GM18519 (cell line): ENCODE results near the gene ZNF516.
A peak's percentile ranks its signal among the peaks of the same experiment; 100 is the strongest.
"Not testable (repeated sequence)": the region's sequence is repeated elsewhere in the genome, so short reads cannot be mapped to it uniquely, and the experiment has no call there.

Source experiments
- ATAC-seq: cut with Tn5 transposase; IDR thresholded peaks from one replicate; pipeline ENCODE4 v1.9.1; 2021; ENCODE audit warnings: mild to moderate bottlenecking, moderate library complexity; ENCODE audit not compliant: unreplicated experiment, low FRiP score

ZNF516 gene

GRCh38 chr18:76495006-76495370 is at the start of gene ZNF516:
ZNF516 (minus strand) TSS chr18:76495242; CDS start chr18:76443054, 52,188 bp downstream.
- ATAC-seq: no peak

DNA sequence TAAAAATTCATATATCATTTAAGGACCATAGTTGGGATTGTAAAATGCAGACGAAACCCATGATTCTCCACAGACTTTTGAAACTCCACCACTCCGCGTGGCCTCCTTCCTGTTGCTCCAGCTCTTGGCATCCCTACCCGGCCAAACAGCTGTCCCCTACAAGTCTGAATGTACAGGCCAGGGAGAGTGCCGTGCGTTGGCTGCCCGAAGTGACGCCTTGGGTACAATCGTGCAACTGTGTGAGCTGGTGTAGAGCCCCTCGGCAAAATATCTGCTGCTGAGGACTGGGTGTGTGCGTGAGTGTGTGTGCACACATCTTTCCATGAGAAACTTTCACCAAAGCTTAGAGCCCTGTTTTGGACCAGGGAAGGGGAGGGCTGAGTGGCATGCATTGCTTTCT is 43.8 kb upstream of the ZNF516 start:
- no peak for ATAC-seq

DNA sequence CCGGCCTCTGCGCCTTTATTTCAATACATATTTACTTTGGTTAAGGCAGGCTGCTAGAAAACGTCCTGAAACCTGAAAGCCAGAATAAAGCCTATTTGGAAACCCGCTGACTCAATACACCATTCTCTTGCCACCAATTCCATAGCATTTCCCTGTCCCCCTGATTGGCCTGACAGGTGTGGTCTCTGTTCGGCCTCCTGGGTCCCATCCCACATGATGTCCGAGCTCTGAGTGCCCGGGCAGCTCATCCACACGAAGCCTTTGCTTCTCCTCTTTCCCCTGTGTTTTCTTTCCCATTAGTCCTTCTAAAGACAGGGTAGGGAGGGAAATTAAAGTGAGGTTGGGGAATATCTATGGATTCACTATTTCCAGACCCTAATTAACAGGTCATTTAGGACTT is 42.6 kb upstream of the ZNF516 start:
- no peak for ATAC-seq

GRCh38 chr18:76536593-76536992 is 41.6 kb upstream of the ZNF516 start:
- not testable (repeated sequence) for ATAC-seq

DNA sequence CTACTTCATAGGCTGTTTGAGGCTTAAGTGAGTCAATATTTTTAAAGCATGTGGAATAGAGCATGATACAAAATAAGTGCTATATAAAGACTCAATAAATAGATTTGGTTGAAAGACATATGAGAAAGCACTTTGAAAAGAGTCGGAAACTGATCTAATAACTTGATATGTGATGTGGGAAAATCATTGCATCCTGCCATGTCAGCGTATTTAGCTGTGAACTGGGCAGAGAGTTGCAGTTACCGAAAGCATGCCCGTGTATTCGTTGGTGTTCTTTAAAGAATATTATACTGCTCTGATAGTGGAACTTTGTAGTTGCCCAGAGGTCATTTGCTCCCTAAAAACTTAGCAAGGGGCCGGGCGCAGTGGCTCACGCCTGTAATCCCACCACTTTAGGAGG is 37.8 kb upstream of the ZNF516 start:
- no peak for ATAC-seq

GRCh38 chr18:76530846-76531245 is 35.8 kb upstream of the ZNF516 start:
- ATAC-seq: no peak

DNA sequence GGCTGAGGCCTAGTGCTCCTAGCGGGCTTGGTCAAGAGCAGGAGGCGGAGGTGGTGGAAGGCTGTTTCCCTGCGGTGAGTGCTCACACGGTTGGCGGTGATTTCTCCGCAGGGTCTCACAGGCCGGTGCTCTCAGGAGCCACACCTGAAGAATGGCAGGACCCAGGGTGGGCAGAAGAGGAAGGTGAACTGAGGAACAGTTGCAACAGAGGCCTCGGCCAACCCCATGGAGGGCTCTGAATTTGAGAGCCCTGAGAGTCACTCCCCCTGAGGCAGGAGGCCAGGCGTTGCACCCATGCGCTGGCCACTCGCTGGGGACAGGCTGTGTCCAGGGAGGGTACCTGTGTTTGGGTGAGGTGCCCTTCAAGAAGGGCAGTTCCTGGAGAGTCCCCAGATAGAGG is 35.3 kb upstream of the ZNF516 start:
- no peak for ATAC-seq

DNA sequence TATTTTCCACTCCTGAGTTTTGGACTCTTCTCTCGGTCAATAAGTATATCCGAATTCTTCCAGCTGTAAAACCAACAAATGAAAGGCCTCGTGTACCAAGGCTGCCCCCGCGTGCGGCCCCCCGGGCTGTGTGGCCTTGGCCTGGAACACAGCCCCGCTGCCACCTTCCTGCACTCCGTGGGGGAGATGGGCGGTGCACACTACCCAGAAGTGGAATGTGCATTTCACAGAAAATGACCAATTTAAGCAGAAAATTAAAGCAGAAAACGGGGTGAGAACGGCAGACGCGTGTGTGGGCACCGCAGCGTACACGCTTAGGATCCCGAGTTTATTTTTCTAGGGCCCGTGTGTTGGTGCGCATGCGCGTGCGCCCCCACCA is 34.4 kb upstream of the ZNF516 start:
- ATAC-seq: no peak

DNA sequence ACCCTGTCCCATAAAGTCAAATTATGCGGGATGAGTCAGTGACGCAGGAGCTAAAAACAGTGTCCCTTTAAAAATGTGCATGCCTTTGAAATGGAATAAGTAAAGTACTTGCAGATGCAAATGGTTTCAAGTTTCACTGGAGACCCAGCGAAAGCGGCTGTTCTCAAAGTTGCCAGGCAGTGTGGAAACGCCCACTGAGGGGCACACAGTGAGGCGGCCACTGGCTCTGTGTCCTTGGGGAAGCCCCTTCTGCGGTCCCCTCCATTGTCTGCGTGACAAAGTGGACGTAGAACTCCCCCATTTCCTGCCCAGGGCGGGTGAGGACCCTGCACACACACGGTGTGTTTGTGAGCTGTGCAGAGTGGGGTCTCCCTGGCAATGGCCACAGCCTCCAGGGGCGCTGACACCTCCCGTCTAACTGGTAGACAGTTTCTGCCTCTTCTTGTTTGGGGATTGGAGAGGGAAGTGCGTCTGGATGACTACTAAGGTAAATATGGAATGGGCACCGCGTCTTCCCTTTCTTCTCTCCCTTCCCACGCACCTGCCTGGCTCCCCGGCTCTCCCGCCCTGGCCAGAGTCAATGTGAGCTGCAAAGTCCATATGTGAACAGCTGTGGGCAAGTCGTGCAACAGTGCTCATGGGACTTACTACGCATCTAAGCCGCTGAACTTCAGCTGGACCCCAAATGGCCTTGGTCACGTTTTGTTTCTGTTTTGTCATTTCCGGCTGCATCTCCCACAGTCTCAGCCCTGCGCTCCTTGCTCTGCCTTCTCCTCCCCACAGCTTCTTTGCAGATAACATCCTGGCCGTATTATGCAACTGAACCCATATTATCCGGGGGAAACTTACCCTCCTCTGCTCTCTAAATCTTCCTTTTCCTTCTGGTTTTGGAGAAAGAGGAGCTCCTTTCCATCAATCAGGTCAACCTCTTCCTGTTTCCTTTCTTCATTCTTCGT is 33.7 kb upstream of the ZNF516 start:
- ATAC-seq: peak; percentile 45

DNA sequence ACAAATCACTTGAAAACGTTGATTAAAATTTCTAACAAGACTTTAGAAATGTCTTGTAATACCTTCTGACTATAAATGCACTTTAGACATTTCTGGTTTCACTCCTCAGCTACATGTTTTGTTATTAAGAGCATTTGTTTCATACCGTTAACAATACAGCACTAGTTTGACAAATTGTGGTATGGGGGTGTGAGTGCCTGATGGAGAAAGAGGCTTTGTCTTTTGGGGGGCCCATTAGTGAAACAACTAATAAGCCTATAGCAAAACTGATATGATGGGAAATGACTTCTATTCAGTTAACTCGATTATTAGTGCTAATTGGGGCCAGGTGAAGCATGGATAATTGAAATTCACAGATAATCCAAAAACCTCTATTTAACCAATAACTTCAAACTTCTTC is 30.9 kb upstream of the ZNF516 start:
- no peak for ATAC-seq

DNA sequence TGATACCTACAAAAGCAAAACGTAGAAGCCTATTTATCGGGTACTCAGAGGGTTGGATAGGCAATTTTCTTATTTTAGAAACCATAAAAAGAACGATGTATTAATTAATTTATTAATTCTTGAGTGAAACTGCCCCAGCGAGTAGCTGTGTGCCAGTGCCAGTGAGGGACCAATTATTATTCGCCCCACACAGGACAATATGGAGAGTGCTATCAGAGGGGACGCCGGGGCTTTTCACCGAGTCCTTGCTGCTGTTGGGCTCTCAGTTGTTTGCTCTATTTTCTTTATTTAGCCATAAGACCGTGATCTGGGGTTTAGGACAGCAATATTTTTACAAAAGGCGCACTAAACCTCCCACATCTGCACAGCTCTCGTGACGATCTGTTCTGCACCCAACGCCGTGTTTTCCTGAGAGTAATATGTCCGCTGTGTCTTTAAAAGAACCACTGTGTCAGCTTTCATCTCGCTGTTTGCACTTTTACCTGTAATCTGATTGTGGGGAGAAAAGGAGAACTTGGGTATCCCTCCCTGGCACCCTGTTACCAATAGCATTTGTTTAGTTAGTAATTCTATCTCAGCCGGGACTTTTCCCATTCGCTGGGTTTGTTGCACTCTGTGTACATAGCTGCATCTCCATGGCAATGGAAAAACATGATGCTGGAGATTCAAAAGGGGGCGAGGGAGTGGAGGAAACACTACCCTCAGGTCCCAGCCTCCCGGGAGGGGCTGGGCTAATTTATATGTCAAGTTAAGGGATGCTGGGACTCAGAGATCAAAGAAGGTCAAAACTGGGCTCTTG is 30.1 kb upstream of the ZNF516 start:
- ATAC-seq: no peak

- no peak for ATAC-seq
Measured at GRCh38 chr18:76524477-76524876, 29.4 kb upstream of the ZNF516 start.

DNA sequence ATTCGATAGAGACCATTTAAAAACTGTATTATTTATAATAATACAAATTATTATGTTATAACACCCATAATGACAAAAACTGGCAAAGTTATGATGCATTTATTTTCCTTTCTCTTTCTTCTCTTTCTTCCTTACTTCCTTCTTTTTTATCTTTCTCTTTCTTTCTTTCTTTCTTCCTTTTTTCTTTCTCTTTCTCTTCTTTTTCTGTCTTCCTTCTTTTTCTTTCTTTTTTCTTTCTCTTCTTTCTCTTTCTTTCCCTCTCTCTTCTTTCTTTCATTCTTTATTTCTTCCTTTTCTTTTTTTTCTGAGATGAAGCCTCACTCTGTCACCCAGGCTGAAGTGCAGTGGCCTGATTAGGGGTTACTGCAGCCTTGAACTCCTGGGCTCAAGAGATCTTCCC is 27.5 kb upstream of the ZNF516 start:
- no peak for ATAC-seq

GRCh38 chr18:76522122-76522503 is 27.1 kb upstream of the ZNF516 start:
- no peak for ATAC-seq

DNA sequence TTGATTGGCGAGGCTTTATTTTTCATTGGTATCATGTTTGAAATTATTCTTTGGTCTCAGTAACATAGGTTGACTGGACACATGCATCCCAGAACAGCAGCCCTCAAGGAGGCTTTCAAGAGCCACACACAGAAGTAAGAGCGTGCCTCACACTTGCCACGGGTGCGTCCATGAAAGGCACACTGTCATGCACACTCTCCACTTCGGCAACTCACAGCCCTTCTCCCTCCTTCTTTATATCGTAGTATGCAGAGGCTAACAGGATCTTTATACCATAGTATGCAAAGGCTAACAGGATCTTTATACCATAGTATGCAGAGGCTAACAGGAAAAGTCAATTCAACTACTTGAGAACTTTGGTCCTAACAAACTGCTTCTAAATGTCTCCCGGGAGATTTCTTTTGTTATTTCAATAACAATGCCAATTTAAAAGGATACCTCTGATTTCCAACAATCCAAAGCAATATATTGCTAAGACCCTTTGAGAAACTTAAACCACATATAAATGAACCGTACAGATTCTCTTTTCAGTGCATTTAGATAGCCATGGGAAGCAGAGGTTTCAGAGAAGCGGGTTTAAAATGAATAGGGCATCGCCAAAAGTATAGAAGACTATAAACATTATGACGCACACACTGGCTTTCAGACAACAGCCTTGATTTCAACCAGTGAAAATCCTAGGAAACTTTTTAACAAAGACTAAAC is 26.5 kb upstream of the ZNF516 start:
- no peak for ATAC-seq

DNA sequence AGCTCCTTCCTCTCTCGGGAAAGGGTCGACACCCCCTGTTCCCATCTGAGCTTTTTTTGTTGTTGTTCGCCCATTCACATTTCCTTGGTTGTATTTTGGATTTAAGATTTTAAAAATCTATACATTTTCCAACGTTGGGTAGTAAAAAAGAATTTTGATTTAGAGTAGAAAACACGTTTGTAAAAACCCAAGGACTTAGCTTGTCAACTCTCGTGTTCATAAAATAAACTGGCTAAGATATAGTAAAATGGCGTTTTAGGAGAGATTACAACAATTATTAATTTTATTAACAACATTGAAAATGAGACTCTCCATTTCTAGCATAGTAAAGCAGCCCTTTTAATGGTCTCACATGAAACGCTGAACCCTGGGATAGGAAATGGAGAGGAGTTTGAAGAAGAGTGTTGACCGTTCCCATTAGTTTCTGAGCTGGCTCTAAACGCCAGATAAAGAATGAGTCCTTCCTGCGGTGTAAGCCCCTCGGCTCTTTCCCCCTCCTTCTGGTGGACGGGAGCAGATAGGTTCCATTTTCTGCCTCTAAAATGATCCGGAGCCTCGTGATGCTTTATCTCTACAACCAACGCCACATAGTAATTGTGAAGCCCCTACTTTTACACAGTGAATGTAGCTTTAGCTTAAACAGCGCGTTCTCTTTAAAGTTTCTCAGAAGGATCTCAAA is 24.0 kb upstream of the ZNF516 start:
- ATAC-seq: no peak

- ATAC-seq: no peak
Measured at GRCh38 chr18:76518123-76518859, 23.2 kb upstream of the ZNF516 start.

DNA sequence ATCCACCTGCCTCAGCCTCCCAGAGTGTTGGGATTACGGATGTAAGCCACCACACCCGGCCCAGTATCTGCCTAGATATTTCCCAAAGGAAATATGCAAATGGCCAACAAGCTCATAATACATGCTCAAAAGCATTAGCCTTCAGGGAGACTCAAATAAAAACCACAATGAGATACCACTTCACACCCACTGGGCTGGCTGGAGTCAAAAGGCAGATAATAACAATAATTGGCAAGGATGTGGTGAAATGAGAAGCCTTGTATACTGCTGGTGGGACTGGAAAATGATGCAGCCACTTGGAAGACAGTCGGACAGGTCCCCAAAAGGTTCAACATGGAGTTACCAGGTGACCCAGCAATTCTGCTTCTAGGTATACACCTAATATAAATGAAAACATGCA is 20.5 kb upstream of the ZNF516 start:
- ATAC-seq: no peak

DNA sequence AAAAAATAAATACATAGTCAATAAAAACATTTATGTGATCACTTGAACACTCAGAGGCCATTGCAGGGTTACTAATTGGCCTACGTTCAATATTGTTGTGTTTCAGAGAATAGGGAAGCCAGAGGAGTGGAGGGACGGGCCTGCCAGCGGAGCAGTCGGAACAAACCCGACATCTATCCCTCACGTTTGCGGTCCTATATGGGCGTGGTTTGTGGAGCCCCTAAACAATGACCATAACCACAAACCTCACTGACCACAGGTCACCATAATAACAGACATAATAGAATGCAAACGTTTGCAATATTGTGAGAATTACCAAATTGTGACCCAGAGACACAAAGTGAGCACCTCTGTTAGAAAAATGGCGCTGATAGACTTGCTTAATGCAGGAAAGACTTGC is 19.5 kb upstream of the ZNF516 start:
- no peak for ATAC-seq

GRCh38 chr18:76507830-76508385 is 12.9 kb upstream of the ZNF516 start:
- ATAC-seq: no peak
